A549 (cell line): ENCODE results near the gene CAV2. TPM values are rescaled to one million over a fixed set of nuclear protein-coding genes. Genes with fewer than 3 reads are reported as not detected.

Experiments
- ATAC-seq, 2 experiments: fragments of 200-7000 bp in 1 of 2; fragments of >200 bp in 1 of 2; cut with Nextera tagmentation in 1 of 2; cut with Tn5 transposase in 1 of 2; 3 replicates each; pipeline versions ENCODE4 v1.8.0 to v1.9.1; 2018 to 2020; ENCODE audit warnings: mild to moderate bottlenecking in 1 of 2, moderate library complexity in 1 of 2
- CTCF ChIA-PET: fragments of 300-600 bp; sonication (Branson Sonifier 250); formaldehyde crosslinking; extraction: SDS; loops from one replicate; lab custom pipeline; 2021; ENCODE audit warnings: antibody characterized with exemption, inconsistent platforms; lab: Yijun Ruan, JAX
- POLR2A ChIA-PET: fragments of 350-600 bp; formaldehyde crosslinking; extraction: SDS; loops from one replicate; lab custom pipeline; 2021; ENCODE audit warnings: antibody characterized with exemption, inconsistent platforms; lab: Yijun Ruan, JAX
- DNase-seq, 2 experiments: peaks; one replicate each; pipeline versions ENCODE4 v3.0.0 to v3.0.0-alpha.2; 2011 to 2016; ENCODE audit warnings: low read depth in 1 of 2, low spot score in 1 of 2
- FAIRE-seq: peaks from 2 replicates; lab custom pipeline; 2011; peaks lifted over from hg19 to GRCh38; lab: Jason Lieb, UNC
- H3K27ac ChIP-seq, 2 experiments: fragments of >200 bp; sonication (Bioruptor Twin); formaldehyde crosslinking; 3 replicates each; pipeline ENCODE4 v1.5.1; 2016 to 2017
- H3K4me1 ChIP-seq: fragments of >200 bp; sonication (Bioruptor Twin); formaldehyde crosslinking; 3 replicates; pipeline ENCODE4 v1.6.1; 2016
- H3K4me2 ChIP-seq: fragments of >200 bp; sonication (Bioruptor Twin); formaldehyde crosslinking; 3 replicates; pipeline ENCODE4 v1.6.1; 2016
- H3K4me3 ChIP-seq: fragments of >200 bp; sonication (Bioruptor Twin); formaldehyde crosslinking; 3 replicates; pipeline ENCODE4 v1.5.1; 2016
- H3K9me3 ChIP-seq: fragments of >200 bp; sonication (Bioruptor Twin); formaldehyde crosslinking; 3 replicates; pipeline ENCODE4 v1.6.1; 2016
- CBX8 ChIP-seq: fragments of 200-600 bp; sonication (generic); IDR thresholded peaks from 2 replicates; pipeline ENCODE4 v1.6.1; 2016
- CEBPB ChIP-seq, 2 experiments: fragments of >200 bp in 1 of 2; sonication (Bioruptor Twin) in 1 of 2; formaldehyde crosslinking in 1 of 2; IDR thresholded peaks; 2 replicates each; pipeline ENCODE4 v1.6.1; 2012 to 2016
- CHD4 ChIP-seq: fragments of 200-600 bp; sonication (generic); IDR thresholded peaks from 2 replicates; pipeline ENCODE4 v1.6.1; 2016; ENCODE audit warnings: antibody characterized with exemption, mild to moderate bottlenecking, borderline replicate concordance
- FOSB ChIP-seq: fragments of 250-450 bp; sonication (Bioruptor Pico); IDR thresholded peaks from 2 replicates; pipeline ENCODE4 v1.5.0; 2020; ENCODE audit warnings: mild to moderate bottlenecking, moderate library complexity
- GATA3 ChIP-seq: IDR thresholded peaks from 2 replicates; pipeline ENCODE4 v1.6.1; 2012; ENCODE audit warnings: borderline replicate concordance
- JUNB ChIP-seq: fragments of >200 bp; sonication (Bioruptor Twin); formaldehyde crosslinking; IDR thresholded peaks from 2 replicates; pipeline ENCODE4 v1.6.1; 2016
- KDM5A ChIP-seq: fragments of 200-600 bp; sonication (generic); IDR thresholded peaks from 2 replicates; pipeline ENCODE4 v1.6.1; 2016; ENCODE audit warnings: antibody characterized with exemption, mild to moderate bottlenecking
- NFE2L2 ChIP-seq: fragments of 150-350 bp; conservative IDR thresholded peaks from 2 replicates; pipeline ENCODE4 v1.6.1; 2014; ENCODE audit warnings: low read length
- NPAS2 ChIP-seq: fragments of 250-450 bp; sonication (Bioruptor Pico); IDR thresholded peaks from 2 replicates; pipeline ENCODE4 v1.8.0; 2022; ENCODE audit warnings: mild to moderate bottlenecking, moderate library complexity, borderline replicate concordance
- NR3C1 ChIP-seq: fragments of >200 bp; sonication (Bioruptor Twin); formaldehyde crosslinking; IDR thresholded peaks from 3 replicates; pipeline ENCODE4 v1.6.1; 2017
- POLR2AphosphoS2 ChIP-seq: conservative IDR thresholded peaks from 2 replicates; pipeline ENCODE4 v1.6.1; 2012; ENCODE audit warnings: low read length, improper control_type of control experiment, inconsistent platforms
- SREBF2 ChIP-seq: fragments of 450-650 bp; IDR thresholded peaks from 2 replicates; pipeline ENCODE4 v1.6.1; 2014; ENCODE audit warnings: mild to moderate bottlenecking, moderate library complexity
- TP53 ChIP-seq: fragments of 250-450 bp; sonication (Bioruptor Pico); IDR thresholded peaks from 2 replicates; pipeline ENCODE4 v1.5.0; 2021; ENCODE audit warnings: mild to moderate bottlenecking, moderate library complexity
- ZFP36 ChIP-seq: fragments of 450-650 bp; IDR thresholded peaks from 2 replicates; pipeline ENCODE4 v1.6.1; 2014; ENCODE audit warnings: borderline replicate concordance; ENCODE audit not compliant: partially characterized antibody
- ZNF302 ChIP-seq: fragments of 250-450 bp; sonication (Bioruptor Pico); IDR thresholded peaks from 2 replicates; pipeline ENCODE4 v1.9.0; 2021; ENCODE audit warnings: inconsistent platforms, mild to moderate bottlenecking, moderate library complexity
- ZSCAN20 ChIP-seq: fragments of 250-450 bp; sonication (Bioruptor Pico); IDR thresholded peaks from 2 replicates; pipeline ENCODE4 v1.8.0; 2022; ENCODE audit warnings: mild to moderate bottlenecking, moderate library complexity
- WGBS: methylation state at CpG from one replicate; pipeline ENCODE4 v1.1.6; 2017; ENCODE audit errors: missing lambda C conversion rate; 5-methylcytosine and 5-hydroxymethylcytosine counted together
- polyA plus RNA-seq, 4 experiments: library from polyadenylated mRNA; depleted of rRNA in 3 of 4; stranded (reverse); fragments of >200 nt; fragmentation: RNase III in 1 of 4; extraction: RNeasy Plus Mini Kit Qiagen cat#74134 plus additional on column Dnase treatment in 1 of 4; gene quantifications; 2 replicates in 3 of 4; 3 replicates in 1 of 4; pipeline ENCODE4 v1.2.3, GENCODE V29; 2011 to 2017
- TF ChIP-seq, protein P1 (sequence below): fragments of >200 bp; sonication (Bioruptor Twin); formaldehyde crosslinking; IDR thresholded peaks from 3 replicates; pipeline ENCODE4 v1.6.1; 2016
- TF ChIP-seq, protein P2 (sequence below): IDR thresholded peaks from 2 replicates; pipeline ENCODE4 v1.6.1; 2012
- TF ChIP-seq, protein P3 (sequence below): fragments of 450-650 bp; IDR thresholded peaks from 2 replicates; pipeline ENCODE4 v1.6.1; 2014; ENCODE audit warnings: antibody characterized with exemption
- TF ChIP-seq, protein P4 (sequence below): fragments of 200-600 bp; sonication (generic); IDR thresholded peaks from 2 replicates; pipeline ENCODE4 v1.6.1; 2016; ENCODE audit warnings: antibody characterized with exemption, mild to moderate bottlenecking, moderate library complexity
- TF ChIP-seq, protein P5 (sequence below): fragments of 250-450 bp; sonication (Bioruptor Pico); IDR thresholded peaks from 2 replicates; pipeline ENCODE4 v1.5.0; 2021; ENCODE audit warnings: mild to moderate bottlenecking, moderate library complexity, borderline replicate concordance

The CAV2 gene
- polyA plus RNA-seq, 2 of the 4 experiments (the other 2 are of a cell fraction) = 156 to 257 TPM

DNA sequence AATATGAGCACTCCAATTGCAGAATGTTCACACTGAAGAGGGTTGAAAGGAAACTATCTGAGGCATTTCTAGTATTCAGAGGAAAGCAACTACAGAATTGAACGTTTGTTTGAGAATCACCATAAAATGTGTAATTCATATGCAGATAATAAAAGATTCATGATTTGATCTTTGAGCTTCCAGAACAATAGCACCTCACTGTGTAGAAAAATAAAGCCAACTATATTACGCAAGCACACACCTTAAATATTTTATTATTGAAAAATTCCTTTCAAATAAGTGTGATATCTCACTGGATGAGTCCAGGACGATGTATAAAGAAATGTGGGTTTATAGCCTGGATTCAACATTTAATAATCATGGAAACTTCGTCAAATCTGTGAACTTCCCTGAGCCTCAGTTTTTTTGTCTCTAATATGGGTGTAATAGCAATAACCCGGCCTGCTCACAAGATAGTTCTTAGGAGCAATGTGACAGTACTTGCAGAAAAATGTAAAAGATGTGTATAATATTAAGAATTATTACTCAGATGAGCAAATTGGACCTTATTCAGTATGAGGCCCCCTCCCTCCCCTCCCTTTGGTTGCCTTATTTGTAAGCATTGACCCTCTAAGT is 11.5 kb upstream of the CAV2 start:
- peak overlapping the region; percentile 26; the same call in 2 of the 3 replicates for H3K4me2 ChIP-seq

DNA sequence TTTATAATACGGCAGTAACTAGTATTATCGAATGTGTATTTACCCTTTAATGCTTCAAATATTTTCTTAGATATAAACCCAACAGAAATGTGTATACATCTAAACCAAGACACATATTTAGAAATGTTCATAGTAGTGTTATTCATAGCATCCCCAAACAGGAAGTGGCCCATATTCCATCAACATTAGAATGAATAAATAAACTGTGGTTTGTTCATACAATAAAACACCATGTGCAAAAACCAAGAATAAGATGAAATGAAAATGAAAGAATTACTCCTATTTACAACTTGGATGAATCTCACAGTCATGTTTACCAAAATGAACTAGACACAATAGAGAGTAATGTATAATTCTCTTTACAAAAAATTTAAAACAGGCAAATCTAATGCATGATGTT is 9.2 kb upstream of the CAV2 start:
- Histone ChIP-seq H3K4me1 (peaks cover 73% of the 10 kb centered on the region), H3K4me2 (peak overlapping the region; percentile 6; the same call in 2 of the 3 replicates), H3K27ac (no peak overlapping the region; a peak in 2 of 6 replicates), H3K4me3 (no peak overlapping the region), H3K9me3 (no peaks in the 10 kb centered on the region)
- WGBS = 62% methylated on average over 2 of the region's 2 CpGs
- FAIRE-seq (peak; percentile 56), ATAC-seq (no peak), DNase-seq (no peak)
- ChIA-PET CTCF (no interaction called here), POLR2A (no interaction called here)
- no peak for TF ChIP-seq ZSCAN20 (CRISPR knock-in tag)
- TF ChIP-seq JUNB = no peak
- TF ChIP-seq, protein P1, sequence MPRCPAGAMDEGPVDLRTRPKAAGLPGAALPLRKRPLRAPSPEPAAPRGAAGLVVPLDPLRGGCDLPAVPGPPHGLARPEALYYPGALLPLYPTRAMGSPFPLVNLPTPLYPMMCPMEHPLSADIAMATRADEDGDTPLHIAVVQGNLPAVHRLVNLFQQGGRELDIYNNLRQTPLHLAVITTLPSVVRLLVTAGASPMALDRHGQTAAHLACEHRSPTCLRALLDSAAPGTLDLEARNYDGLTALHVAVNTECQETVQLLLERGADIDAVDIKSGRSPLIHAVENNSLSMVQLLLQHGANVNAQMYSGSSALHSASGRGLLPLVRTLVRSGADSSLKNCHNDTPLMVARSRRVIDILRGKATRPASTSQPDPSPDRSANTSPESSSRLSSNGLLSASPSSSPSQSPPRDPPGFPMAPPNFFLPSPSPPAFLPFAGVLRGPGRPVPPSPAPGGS = no peak
- TF ChIP-seq KDM5A = no peak
- no peak for TF ChIP-seq ZFP36
- TF ChIP-seq CHD4 = no peak
- TF ChIP-seq NPAS2 (CRISPR knock-in tag) = no peak
- no peak for TF ChIP-seq NFE2L2
- TF ChIP-seq ZNF302 (CRISPR knock-in tag) = no peak

More for the DNA sequence above, 11.5 kb upstream of the CAV2 start:
- DNase-seq (no peak), FAIRE-seq (peak; percentile 13), ATAC-seq (no peak)
- peak in 1 of 2 experiments; percentile 53; a peak in 2 of 4 replicates for TF ChIP-seq CEBPB (IDR thresholded peaks at IDR 0.05)
- TF ChIP-seq, protein P2, sequence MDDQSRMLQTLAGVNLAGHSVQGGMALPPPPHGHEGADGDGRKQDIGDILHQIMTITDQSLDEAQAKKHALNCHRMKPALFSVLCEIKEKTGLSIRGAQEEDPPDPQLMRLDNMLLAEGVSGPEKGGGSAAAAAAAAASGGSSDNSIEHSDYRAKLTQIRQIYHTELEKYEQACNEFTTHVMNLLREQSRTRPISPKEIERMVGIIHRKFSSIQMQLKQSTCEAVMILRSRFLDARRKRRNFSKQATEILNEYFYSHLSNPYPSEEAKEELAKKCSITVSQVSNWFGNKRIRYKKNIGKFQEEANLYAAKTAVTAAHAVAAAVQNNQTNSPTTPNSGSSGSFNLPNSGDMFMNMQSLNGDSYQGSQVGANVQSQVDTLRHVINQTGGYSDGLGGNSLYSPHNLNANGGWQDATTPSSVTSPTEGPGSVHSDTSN = no peak
- no peak for TF ChIP-seq POLR2AphosphoS2
- TF ChIP-seq CBX8 = no peak
- TF ChIP-seq, protein P3, sequence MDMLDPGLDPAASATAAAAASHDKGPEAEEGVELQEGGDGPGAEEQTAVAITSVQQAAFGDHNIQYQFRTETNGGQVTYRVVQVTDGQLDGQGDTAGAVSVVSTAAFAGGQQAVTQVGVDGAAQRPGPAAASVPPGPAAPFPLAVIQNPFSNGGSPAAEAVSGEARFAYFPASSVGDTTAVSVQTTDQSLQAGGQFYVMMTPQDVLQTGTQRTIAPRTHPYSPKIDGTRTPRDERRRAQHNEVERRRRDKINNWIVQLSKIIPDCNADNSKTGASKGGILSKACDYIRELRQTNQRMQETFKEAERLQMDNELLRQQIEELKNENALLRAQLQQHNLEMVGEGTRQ = no peak
- TF ChIP-seq FOSB (CRISPR knock-in tag) = no peak
- POLR2A ChIA-PET = no interaction called here
- CTCF ChIA-PET = interaction anchor here (0.8 kb wide), 1 partner anchor 101 kb away, joined by 3 read pairs; no protein-coding TSS in a partner anchor
- Histone ChIP-seq H3K9me3 (no peaks in the 10 kb centered on the region), H3K4me1 (peaks cover 52% of the 10 kb centered on the region), H3K4me3 (no peak overlapping the region), H3K27ac (peak overlapping the region in 1 of 2 experiments; percentile 35; a peak in 2 of 6 replicates)
- WGBS = 74% methylated on average over 5 of the region's 5 CpGs

DNA sequence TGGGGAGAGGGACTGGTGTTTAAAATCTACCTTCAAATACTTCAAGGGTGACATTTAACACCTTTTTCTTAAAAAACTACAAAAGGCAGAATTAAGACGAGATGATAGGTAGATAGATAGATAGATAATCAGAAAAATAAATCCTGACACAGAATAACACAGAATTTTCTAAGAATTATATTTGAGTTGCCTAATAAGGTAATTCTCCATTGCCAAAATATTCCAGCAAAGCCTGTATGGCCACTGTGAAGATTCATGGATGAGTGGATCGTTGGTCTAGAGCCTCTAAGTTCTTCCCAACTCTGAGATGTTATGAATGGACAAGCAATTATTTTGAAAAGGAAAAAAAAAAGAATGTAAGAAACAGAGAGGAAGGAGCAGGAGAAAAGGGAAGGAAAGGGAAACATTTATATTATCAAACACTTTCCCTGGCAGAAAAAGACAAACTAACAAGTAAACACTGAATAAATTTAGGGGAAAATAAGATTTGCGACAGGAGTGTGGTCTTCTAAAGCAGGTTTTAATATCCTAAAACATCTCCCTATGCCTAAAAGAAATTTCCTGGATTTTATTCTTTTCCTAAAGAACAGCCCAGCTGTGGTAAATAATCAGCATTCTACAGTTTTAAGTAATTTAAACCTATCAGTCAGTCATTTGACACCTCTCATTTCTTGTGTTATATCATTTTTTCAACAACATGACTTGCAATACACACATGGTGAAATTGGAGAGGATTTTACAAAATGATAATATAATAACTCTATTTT is 7.5 kb upstream of the CAV2 start:
- Histone ChIP-seq H3K4me3 (no peak overlapping the region), H3K27ac (peak overlapping the region; percentile 36 to 39; a peak in 3 of 6 replicates), H3K4me1 (peaks cover 82% of the 10 kb centered on the region), H3K9me3 (peaks cover 5% of the 10 kb centered on the region; the same call in 1 of the 3 replicates), H3K4me2 (peak overlapping the region; percentile 54; the same call in 2 of the 3 replicates)
- ChIA-PET CTCF (interaction anchor here (1.2 kb wide), 1 partner anchor 12 kb away, joined by 3 read pairs; no protein-coding TSS in a partner anchor), POLR2A (no interaction called here)
- FAIRE-seq (no peak), ATAC-seq (no peak), DNase-seq (no peak)
- 71% methylated on average over 3 of the region's 3 CpGs for WGBS
- no peak for TF ChIP-seq GATA3
- no peak for TF ChIP-seq TP53 (CRISPR knock-in tag)
- TF ChIP-seq SREBF2 = no peak
- TF ChIP-seq, protein P4, sequence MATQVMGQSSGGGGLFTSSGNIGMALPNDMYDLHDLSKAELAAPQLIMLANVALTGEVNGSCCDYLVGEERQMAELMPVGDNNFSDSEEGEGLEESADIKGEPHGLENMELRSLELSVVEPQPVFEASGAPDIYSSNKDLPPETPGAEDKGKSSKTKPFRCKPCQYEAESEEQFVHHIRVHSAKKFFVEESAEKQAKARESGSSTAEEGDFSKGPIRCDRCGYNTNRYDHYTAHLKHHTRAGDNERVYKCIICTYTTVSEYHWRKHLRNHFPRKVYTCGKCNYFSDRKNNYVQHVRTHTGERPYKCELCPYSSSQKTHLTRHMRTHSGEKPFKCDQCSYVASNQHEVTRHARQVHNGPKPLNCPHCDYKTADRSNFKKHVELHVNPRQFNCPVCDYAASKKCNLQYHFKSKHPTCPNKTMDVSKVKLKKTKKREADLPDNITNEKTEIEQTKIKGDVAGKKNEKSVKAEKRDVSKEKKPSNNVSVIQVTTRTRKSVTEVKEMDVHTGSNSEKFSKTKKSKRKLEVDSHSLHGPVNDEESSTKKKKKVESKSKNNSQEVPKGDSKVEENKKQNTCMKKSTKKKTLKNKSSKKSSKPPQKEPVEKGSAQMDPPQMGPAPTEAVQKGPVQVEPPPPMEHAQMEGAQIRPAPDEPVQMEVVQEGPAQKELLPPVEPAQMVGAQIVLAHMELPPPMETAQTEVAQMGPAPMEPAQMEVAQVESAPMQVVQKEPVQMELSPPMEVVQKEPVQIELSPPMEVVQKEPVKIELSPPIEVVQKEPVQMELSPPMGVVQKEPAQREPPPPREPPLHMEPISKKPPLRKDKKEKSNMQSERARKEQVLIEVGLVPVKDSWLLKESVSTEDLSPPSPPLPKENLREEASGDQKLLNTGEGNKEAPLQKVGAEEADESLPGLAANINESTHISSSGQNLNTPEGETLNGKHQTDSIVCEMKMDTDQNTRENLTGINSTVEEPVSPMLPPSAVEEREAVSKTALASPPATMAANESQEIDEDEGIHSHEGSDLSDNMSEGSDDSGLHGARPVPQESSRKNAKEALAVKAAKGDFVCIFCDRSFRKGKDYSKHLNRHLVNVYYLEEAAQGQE = no peak
- TF ChIP-seq, protein P2 = no peak
- TF ChIP-seq NPAS2 (CRISPR knock-in tag) = no peak
- no peak for TF ChIP-seq ZSCAN20 (CRISPR knock-in tag)
- TF ChIP-seq, protein P5, sequence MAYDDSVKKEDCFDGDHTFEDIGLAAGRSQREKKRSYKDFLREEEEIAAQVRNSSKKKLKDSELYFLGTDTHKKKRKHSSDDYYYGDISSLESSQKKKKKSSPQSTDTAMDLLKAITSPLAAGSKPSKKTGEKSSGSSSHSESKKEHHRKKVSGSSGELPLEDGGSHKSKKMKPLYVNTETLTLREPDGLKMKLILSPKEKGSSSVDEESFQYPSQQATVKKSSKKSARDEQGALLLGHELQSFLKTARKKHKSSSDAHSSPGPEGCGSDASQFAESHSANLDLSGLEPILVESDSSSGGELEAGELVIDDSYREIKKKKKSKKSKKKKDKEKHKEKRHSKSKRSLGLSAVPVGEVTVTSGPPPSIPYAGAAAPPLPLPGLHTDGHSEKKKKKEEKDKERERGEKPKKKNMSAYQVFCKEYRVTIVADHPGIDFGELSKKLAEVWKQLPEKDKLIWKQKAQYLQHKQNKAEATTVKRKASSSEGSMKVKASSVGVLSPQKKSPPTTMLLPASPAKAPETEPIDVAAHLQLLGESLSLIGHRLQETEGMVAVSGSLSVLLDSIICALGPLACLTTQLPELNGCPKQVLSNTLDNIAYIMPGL = no peak
- TF ChIP-seq NR3C1 = no peak
